Measurements from ENCODE around the gene LRRC9. TPM values are rescaled to one million over a fixed set of nuclear protein-coding genes. Genes with fewer than 3 reads are reported as not detected.
A peak's percentile ranks its signal among the peaks of the same experiment; 100 is the strongest.

Gene LRRC9
- total RNA-seq, 1 experiment from 2014 or later = 0.77 TPM

GRCh38 chr14:59895721-59896120 is 24.2 kb upstream of the LRRC9 start:
- H3K27ac ChIP-seq (ENCODE audit: insufficient read length, low read depth, low read length) = no peak overlapping the region
- no peak overlapping the region for H3K14ac ChIP-seq (ENCODE audit: insufficient read depth, low read length)
- H2BK15ac ChIP-seq (ENCODE audit: low read depth, low read length) = no peak overlapping the region
- H3K27me3 ChIP-seq (ENCODE audit: insufficient read depth, low read length) = no peaks in the 10 kb centered on the region
- H3K9me3 ChIP-seq (ENCODE audit: control insufficient read depth, low read depth, low read length) = no peaks in the 10 kb centered on the region
- H3K79me1 ChIP-seq (ENCODE audit: insufficient read depth, low read depth, low read length, poor library complexity, severe bottlenecking) = no peaks in the 10 kb centered on the region
- Mint-ChIP-seq H3K36me3 (ENCODE audit: insufficient read depth in 1 of 3, low read depth in 3 of 3) (no peaks in the 10 kb centered on the region), H3K27me3 (ENCODE audit: low read depth) (no peaks in the 10 kb centered on the region; the same call in none of the 2 replicates), H3K9me3 (peaks cover 0 to 2% of the 10 kb centered on the region in 2 experiments; a peak in 1 of 5 replicates), H3K4me3 (no peak overlapping the region), H3K4me1 (0 out of 4 replicates have a peak, but pooled peaks cover 0 to under 1% of the 10 kb centered on the region in 2 experiments), H3K27ac (0 out of 7 replicates have a peak overlapping the region, but pooled peaks of 1 of the 3 experiments have one; percentile 2)
- no CpG with 5 or more reads among the region's 1 CpG for WGBS (ENCODE audit: extremely low coverage, insufficient read length, low lambda C conversion rate)
- no peak overlapping the region for H2BK20ac ChIP-seq (ENCODE audit: low read depth, low read length, poor library complexity, severe bottlenecking)
- no peak overlapping the region for H2BK12ac ChIP-seq (ENCODE audit: insufficient read length, low read depth, low read length)
- no peak overlapping the region for H3K4ac ChIP-seq (ENCODE audit: low read depth, low read length)
- no peak overlapping the region for H2AK5ac ChIP-seq (ENCODE audit: insufficient read length, low read length)
- H4K8ac ChIP-seq (replicated peaks; ENCODE audit: insufficient read length, low read depth, low read length) = no peak overlapping the region
- no peak overlapping the region for H3K9ac ChIP-seq (ENCODE audit: extremely low read depth, insufficient read length, low read length)
- no peak overlapping the region for H2BK120ac ChIP-seq (ENCODE audit: low read depth, low read length, poor library complexity, severe bottlenecking)
- H4K20me1 ChIP-seq (ENCODE audit: control insufficient read depth, insufficient read depth, insufficient read length) = no peaks in the 10 kb centered on the region
- no peak overlapping the region for H3K4me2 ChIP-seq (ENCODE audit: insufficient read depth, insufficient read length, low read length)
- H4K91ac ChIP-seq (ENCODE audit: insufficient read length, low read depth, low read length) = peak overlapping the region; percentile 48
- no peak overlapping the region for H4K5ac ChIP-seq (ENCODE audit: insufficient read length, low read depth, low read length)
- H3K56ac ChIP-seq (ENCODE audit: insufficient read length, low read depth, low read length) = no peak overlapping the region
- H2BK5ac ChIP-seq (ENCODE audit: insufficient read length, low read length) = no peak overlapping the region
- H3K18ac ChIP-seq (ENCODE audit: insufficient read length, low read depth, low read length) = no peak overlapping the region
- H3K4me1 ChIP-seq (ENCODE audit: insufficient read depth, low read length) = no peaks in the 10 kb centered on the region
- no peak overlapping the region for H3K23ac ChIP-seq (ENCODE audit: insufficient read length, low read depth, low read length)
- TF ChIP-seq, protein P1, sequence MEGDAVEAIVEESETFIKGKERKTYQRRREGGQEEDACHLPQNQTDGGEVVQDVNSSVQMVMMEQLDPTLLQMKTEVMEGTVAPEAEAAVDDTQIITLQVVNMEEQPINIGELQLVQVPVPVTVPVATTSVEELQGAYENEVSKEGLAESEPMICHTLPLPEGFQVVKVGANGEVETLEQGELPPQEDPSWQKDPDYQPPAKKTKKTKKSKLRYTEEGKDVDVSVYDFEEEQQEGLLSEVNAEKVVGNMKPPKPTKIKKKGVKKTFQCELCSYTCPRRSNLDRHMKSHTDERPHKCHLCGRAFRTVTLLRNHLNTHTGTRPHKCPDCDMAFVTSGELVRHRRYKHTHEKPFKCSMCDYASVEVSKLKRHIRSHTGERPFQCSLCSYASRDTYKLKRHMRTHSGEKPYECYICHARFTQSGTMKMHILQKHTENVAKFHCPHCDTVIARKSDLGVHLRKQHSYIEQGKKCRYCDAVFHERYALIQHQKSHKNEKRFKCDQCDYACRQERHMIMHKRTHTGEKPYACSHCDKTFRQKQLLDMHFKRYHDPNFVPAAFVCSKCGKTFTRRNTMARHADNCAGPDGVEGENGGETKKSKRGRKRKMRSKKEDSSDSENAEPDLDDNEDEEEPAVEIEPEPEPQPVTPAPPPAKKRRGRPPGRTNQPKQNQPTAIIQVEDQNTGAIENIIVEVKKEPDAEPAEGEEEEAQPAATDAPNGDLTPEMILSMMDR (conservative IDR thresholded peaks at IDR 0.05) = no peak
- no peak overlapping the region for H3T11ph ChIP-seq (ENCODE audit: low read length)
- H3K79me2 ChIP-seq (ENCODE audit: insufficient read depth, low read length) = no peaks in the 10 kb centered on the region
- no peak for DNase-seq
- H2AFZ ChIP-seq (ENCODE audit: low read length) = no peak overlapping the region
- H3K23me2 ChIP-seq (ENCODE audit: insufficient read length, low read depth, low read length, poor library complexity, severe bottlenecking) = no peaks in the 10 kb centered on the region
